ENCODE measurements around the gene KCND3. TPM values are rescaled to one million over a fixed set of nuclear protein-coding genes. Genes with fewer than 3 reads are reported as not detected.

Gene KCND3
- total and polyA plus RNA-seq, 4 donors: 1.0 to 27.1 (median 6.1) TPM

GRCh38 chr1:111746614-111746999 lies 242.9 kb downstream of the KCND3 start:
- Histone ChIP-seq H3K36me3 (ENCODE audit: control insufficient read depth in 4 of 4, insufficient read depth in 3 of 4, low read depth in 1 of 4, low read length in 3 of 4) (no peaks in the 10 kb centered on the region), H3K9ac (ENCODE audit: low read depth in 1 of 2, low read length in 2 of 2) (no peak overlapping the region), H3K9me3 (ENCODE audit: control insufficient read depth in 4 of 4, low read length in 3 of 4) (no peaks in the 10 kb centered on the region), H3K4me1 (ENCODE audit: control insufficient read depth in 4 of 4, insufficient read depth in 4 of 4, low read length in 3 of 4) (no peaks in the 10 kb centered on the region), H3K27ac (ENCODE audit: low read depth in 1 of 2, low read length in 2 of 2) (no peak overlapping the region), H3K27me3 (ENCODE audit: control insufficient read depth in 4 of 4, insufficient read depth in 4 of 4, low read length in 3 of 4) (no peaks in the 10 kb centered on the region), H3K4me3 (ENCODE audit: low read depth in 1 of 3, low read length in 3 of 3) (no peak overlapping the region)
- DNase-seq (ENCODE audit: low spot score): no peak
- TF ChIP-seq GABPA (IDR thresholded peaks at IDR 0.05 in 1 of 2, conservative IDR thresholded peaks at IDR 0.05 in 1 of 2) (no peak), RXRA (IDR thresholded peaks at IDR 0.05) (peak; percentile 15 to 50)
- WGBS: 82% methylated on average over 2 of the region's 2 CpGs

GRCh38 chr1:111745675-111746613 lies 243.5 kb downstream of the KCND3 start:
- DNase-seq (ENCODE audit: low spot score): no peak
- H3K4me3 ChIP-seq (ENCODE audit: low read depth in 1 of 3, low read length in 3 of 3): no peak overlapping the region
- no peaks in the 10 kb centered on the region for H3K27me3 ChIP-seq (ENCODE audit: control insufficient read depth in 4 of 4, insufficient read depth in 4 of 4, low read length in 3 of 4)
- no peak overlapping the region for H3K27ac ChIP-seq (ENCODE audit: low read depth in 1 of 2, low read length in 2 of 2)
- H3K9me3 ChIP-seq (ENCODE audit: control insufficient read depth in 4 of 4, low read length in 3 of 4): no peaks in the 10 kb centered on the region
- H3K4me1 ChIP-seq (ENCODE audit: control insufficient read depth in 4 of 4, insufficient read depth in 4 of 4, low read length in 3 of 4): no peaks in the 10 kb centered on the region
- 94% methylated on average over 9 of the region's 9 CpGs for WGBS
- no peaks in the 10 kb centered on the region for H3K36me3 ChIP-seq (ENCODE audit: control insufficient read depth in 4 of 4, insufficient read depth in 3 of 4, low read depth in 1 of 4, low read length in 3 of 4)
- TF ChIP-seq NR2F2 (IDR thresholded peaks at IDR 0.05) (no peak), HNF4A (conservative IDR thresholded peaks at IDR 0.05) (no peak), GABPA (IDR thresholded peaks at IDR 0.05 in 1 of 2, conservative IDR thresholded peaks at IDR 0.05 in 1 of 2) (no peak)
- H3K9ac ChIP-seq (ENCODE audit: low read depth in 1 of 2, low read length in 2 of 2): no peak overlapping the region

- 80% methylated on average over 3 of the region's 3 CpGs for WGBS
- H3K27ac ChIP-seq (ENCODE audit: low read depth in 1 of 2, low read length in 2 of 2): no peak overlapping the region
- peaks cover 7 to 18% (median 14%) of the 10 kb centered on the region in 4 donors for H3K4me1 ChIP-seq (ENCODE audit: control insufficient read depth in 4 of 4, insufficient read depth in 4 of 4, low read length in 3 of 4)
- no peaks in the 10 kb centered on the region for H3K9me3 ChIP-seq (ENCODE audit: control insufficient read depth in 4 of 4, low read length in 3 of 4)
- H3K27me3 ChIP-seq (ENCODE audit: control insufficient read depth in 4 of 4, insufficient read depth in 4 of 4, low read length in 3 of 4): no peaks in the 10 kb centered on the region
- no peak for TF ChIP-seq FOXA1 (IDR thresholded peaks at IDR 0.05)
- no peak for TF ChIP-seq TAF1 (conservative IDR thresholded peaks at IDR 0.05)
- TF ChIP-seq RAD21 (IDR thresholded peaks at IDR 0.05): no peak
- TF ChIP-seq MAX (IDR thresholded peaks at IDR 0.05): no peak
- TF ChIP-seq SP1 (IDR thresholded peaks at IDR 0.05): no peak
- no peak for TF ChIP-seq CTCF (IDR thresholded peaks at IDR 0.05; ENCODE audit: low read depth, low read length, missing input control)
- TF ChIP-seq NR2F2 (IDR thresholded peaks at IDR 0.05): no peak
- no peak for TF ChIP-seq YY1 (IDR thresholded peaks at IDR 0.05)
- no peak for TF ChIP-seq HNF4G (IDR thresholded peaks at IDR 0.05)
- no peak for TF ChIP-seq HNF4A (conservative IDR thresholded peaks at IDR 0.05)
- no peak for TF ChIP-seq JUND (IDR thresholded peaks at IDR 0.05)
- TF ChIP-seq ATF3 (IDR thresholded peaks at IDR 0.05): no peak
- TF ChIP-seq RXRA (IDR thresholded peaks at IDR 0.05): no peak
- no peak for TF ChIP-seq EGR1 (IDR thresholded peaks at IDR 0.05; ENCODE audit: low read depth in 2 of 2)
- no peaks in the 10 kb centered on the region for H3K36me3 ChIP-seq (ENCODE audit: control insufficient read depth in 4 of 4, insufficient read depth in 3 of 4, low read depth in 1 of 4, low read length in 3 of 4)
- DNase-seq (ENCODE audit: low spot score): no peak
- no peak overlapping the region for H3K9ac ChIP-seq (ENCODE audit: low read depth in 1 of 2, low read length in 2 of 2)
- no peak overlapping the region for H3K4me3 ChIP-seq (ENCODE audit: low read depth in 1 of 3, low read length in 3 of 3)
Observed at GRCh38 chr1:111743679-111744101, 245.8 kb downstream of the KCND3 start.
